HepG2 (cell line): Measurements from ENCODE around the gene TATDN2. TPM values are rescaled to one million over a fixed set of nuclear protein-coding genes. Genes with fewer than 3 reads are reported as not detected.
A peak's percentile ranks its signal among the peaks of the same experiment; 100 is the strongest.

Experiments used
- ATAC-seq: fragments of 200-7000 bp; cut with Tn5 transposase; 3 replicates; pipeline ENCODE4 v1.9.1; 2020; ENCODE audit warnings: mild to moderate bottlenecking, moderate library complexity
- BruUV-seq: library from RNA; stranded (reverse); fragments of 400-500 nt; replicated peaks from 2 replicates; lab custom pipeline; 2021; lab: Mats Ljungman, UMichigan
- CTCF ChIA-PET: fragments of 300-600 bp; formaldehyde crosslinking; extraction: SDS; loops from one replicate; lab custom pipeline; 2021; ENCODE audit warnings: low total read pairs, inconsistent platforms, low intra/inter-chr PET ratio; lab: Yijun Ruan, JAX
- POLR2A ChIA-PET: fragments of 350-600 bp; sonication (Branson Sonifier 250); formaldehyde crosslinking; loops from one replicate; lab custom pipeline; 2020; ENCODE audit warnings: antibody characterized with exemption, inconsistent platforms; lab: Yijun Ruan, JAX
- DNase-seq: peaks from one replicate; pipeline ENCODE4 v3.0.0-alpha.2; 2015; ENCODE audit warnings: low spot score
- FAIRE-seq: peaks from 3 replicates; lab custom pipeline; 2011; peaks lifted over from hg19 to GRCh38; lab: Jason Lieb, UNC
- H2AFZ ChIP-seq: one replicate; pipeline ENCODE4 v1.6.1; 2011; ENCODE audit warnings: low read length, inconsistent platforms
- H3K27ac ChIP-seq: fragments of 300-600 bp; 3 replicates; pipeline ENCODE4 v1.8.0; 2011; ENCODE audit warnings: mixed run types, mild to moderate bottlenecking, mixed read lengths, low read length, inconsistent platforms; ENCODE audit not compliant: insufficient read depth; ENCODE audit errors: extremely low read length
- H3K27me3 ChIP-seq, 2 experiments: fragments of 200-600 bp in 1 of 2; 2 replicates in 1 of 2; 3 replicates in 1 of 2; pipeline versions ENCODE4 v1.6.0 to v1.8.0; 2011; ENCODE audit warnings: low read length in 2 of 2, mild to moderate bottlenecking in 2 of 2, moderate library complexity in 2 of 2, inconsistent platforms in 1 of 2; ENCODE audit not compliant: insufficient read depth in 2 of 2, control insufficient read depth in 1 of 2
- H3K36me3 ChIP-seq, 2 experiments: fragments of 200-600 bp in 1 of 2; replicated peaks in 1 of 2; 2 replicates in 1 of 2; 3 replicates in 1 of 2; pipeline versions ENCODE4 v1.5.1 to v1.8.0; 2011; ENCODE audit warnings: low read length in 2 of 2, inconsistent platforms in 1 of 2; ENCODE audit not compliant: insufficient read depth in 2 of 2, control insufficient read depth in 1 of 2
- H3K4me1 ChIP-seq: 2 replicates; pipeline ENCODE4 v1.5.1; 2012; ENCODE audit warnings: low read length, inconsistent platforms; ENCODE audit not compliant: insufficient read depth
- H3K4me2 ChIP-seq: 2 replicates; pipeline ENCODE4 v1.6.0; 2011; ENCODE audit warnings: low read depth, low read length, inconsistent platforms
- H3K4me3 ChIP-seq, 3 experiments: fragments of 200-600 bp in 1 of 3; sonication (generic), shearing (Covaris generic) in 1 of 3; replicated peaks in 1 of 3; 2 replicates each; pipeline ENCODE4 v1.5.1; 2011 to 2016; ENCODE audit warnings: low read length in 3 of 3, inconsistent platforms in 2 of 3, low read depth in 2 of 3, mild to moderate bottlenecking in 2 of 3, control low read depth in 1 of 3, mixed read lengths in 1 of 3; ENCODE audit not compliant: insufficient read depth in 1 of 3
- H3K79me2 ChIP-seq: one replicate; pipeline ENCODE4 v1.6.1; 2011; ENCODE audit warnings: low read length, inconsistent platforms; ENCODE audit not compliant: insufficient read depth
- H3K9ac ChIP-seq: 2 replicates; pipeline ENCODE4 v1.6.0; 2011; ENCODE audit warnings: mild to moderate bottlenecking, low read depth, low read length, inconsistent platforms; ENCODE audit not compliant: insufficient read depth
- H3K9me3 ChIP-seq: 2 replicates; pipeline ENCODE4 v1.5.1; 2012; ENCODE audit warnings: mild to moderate bottlenecking, low read length
- H4K20me1 ChIP-seq: 2 replicates; pipeline ENCODE4 v1.6.0; 2011; ENCODE audit warnings: inconsistent platforms, mild to moderate bottlenecking, low read length, moderate library complexity; ENCODE audit not compliant: insufficient read depth
- FOXJ3 ChIP-seq: sonication (generic); formaldehyde crosslinking; IDR thresholded peaks from 2 replicates; pipeline ENCODE4 v1.4.0; 2020; ENCODE audit warnings: missing genetic modification reagents, mild to moderate bottlenecking, borderline replicate concordance
- HHEX ChIP-seq: IDR thresholded peaks from 2 replicates; pipeline ENCODE4 v1.6.1; 2016; ENCODE audit warnings: control low read depth
- NFYC ChIP-seq: IDR thresholded peaks from 2 replicates; pipeline ENCODE4 v1.6.1; 2016; ENCODE audit warnings: missing genetic modification reagents, missing compliant biosample characterization
- PCBP1 ChIP-seq: fragments of 200-400 bp; formaldehyde crosslinking; IDR thresholded peaks from 2 replicates; pipeline ENCODE4 v1.6.1; 2017; ENCODE audit warnings: mild to moderate bottlenecking, low read depth, low read length, borderline replicate concordance
- ZNF331 ChIP-seq: sonication (generic); formaldehyde crosslinking; IDR thresholded peaks from 2 replicates; pipeline ENCODE4 v1.4.0; 2020; ENCODE audit warnings: missing genetic modification reagents
- ZNF510 ChIP-seq: sonication (generic); formaldehyde crosslinking; IDR thresholded peaks from 2 replicates; pipeline ENCODE4 v1.4.0; 2020; ENCODE audit warnings: low read depth, mild to moderate bottlenecking, missing genetic modification reagents
- ZNF720 ChIP-seq: sonication (generic); formaldehyde crosslinking; IDR thresholded peaks from 2 replicates; pipeline ENCODE4 v1.4.0; 2020; ENCODE audit warnings: missing genetic modification reagents
- WGBS: methylation state at CpG from one replicate; pipeline ENCODE4 v1.1.6; 2017; ENCODE audit warnings: low lambda C conversion rate; 5-methylcytosine and 5-hydroxymethylcytosine counted together
- in situ Hi-C: cut with HindIII; loops from 2 replicates; pipeline ENCODE4 v1.10.0; 2017; ENCODE audit warnings: low pct_unique_long_range_greater_than_20kb; ENCODE audit not compliant: extremely low pct_ligation_motif_present
- intact Hi-C: fragments of 100-400 bp; cut with micrococcal nuclease; formaldehyde crosslinking; loops from one replicate; pipeline ENCODE4 v1.10.0; 2022; ENCODE audit not compliant: unreplicated experiment
- polyA plus RNA-seq, 8 experiments: library from polyadenylated mRNA; depleted of rRNA in 3 of 8; stranded (reverse) in 7 of 8; unstranded in 1 of 8; fragments of >200 nt; fragmentation: Illumina TruSeq in 4 of 8; extraction: Trizol in 4 of 8; gene quantifications; 2 replicates each; pipeline versions ENCODE4 v1.2.1 to v1.2.3, GENCODE V29; 2011 to 2016; ENCODE audit warnings: low read depth in 4 of 8, missing spikeins in 1 of 8, mixed read lengths in 1 of 8; ENCODE audit not compliant: insufficient read depth in 1 of 8
- total RNA-seq, 5 experiments: library from RNA; depleted of rRNA; stranded (reverse); fragments of >200 nt; fragmentation: Illumina TruSeq; extraction: Trizol; gene quantifications; 2 replicates each; pipeline ENCODE4 v1.2.3, GENCODE V29; 2016; ENCODE audit warnings: low read depth in 1 of 5
- TF ChIP-seq, protein P1 (sequence below): sonication (generic); formaldehyde crosslinking; conservative IDR thresholded peaks from 2 replicates; pipeline ENCODE4 v1.8.0; 2022; ENCODE audit warnings: missing genetic modification reagents
- TF ChIP-seq, protein P2 (sequence below), 2 experiments: fragments of 450-650 bp in 1 of 2; sonication (generic) in 1 of 2; formaldehyde crosslinking in 1 of 2; IDR thresholded peaks; 2 replicates each; pipeline versions ENCODE4 v1.6.1 to v1.8.0; 2016 to 2022; ENCODE audit warnings: antibody characterized with exemption in 1 of 2, mild to moderate bottlenecking in 1 of 2, missing genetic modification reagents in 1 of 2
- TF ChIP-seq, protein P3 (sequence below): sonication (generic); formaldehyde crosslinking; IDR thresholded peaks from 2 replicates; pipeline ENCODE4 v1.8.1; 2022; ENCODE audit warnings: mild to moderate bottlenecking, missing genetic modification reagents

TATDN2 gene
- total and polyA plus RNA-seq, 2 of the 13 experiments (the other 11 are each of a cell fraction or from before 2014, with no cell fraction given) = 12.1 to 21.9 TPM

DNA sequence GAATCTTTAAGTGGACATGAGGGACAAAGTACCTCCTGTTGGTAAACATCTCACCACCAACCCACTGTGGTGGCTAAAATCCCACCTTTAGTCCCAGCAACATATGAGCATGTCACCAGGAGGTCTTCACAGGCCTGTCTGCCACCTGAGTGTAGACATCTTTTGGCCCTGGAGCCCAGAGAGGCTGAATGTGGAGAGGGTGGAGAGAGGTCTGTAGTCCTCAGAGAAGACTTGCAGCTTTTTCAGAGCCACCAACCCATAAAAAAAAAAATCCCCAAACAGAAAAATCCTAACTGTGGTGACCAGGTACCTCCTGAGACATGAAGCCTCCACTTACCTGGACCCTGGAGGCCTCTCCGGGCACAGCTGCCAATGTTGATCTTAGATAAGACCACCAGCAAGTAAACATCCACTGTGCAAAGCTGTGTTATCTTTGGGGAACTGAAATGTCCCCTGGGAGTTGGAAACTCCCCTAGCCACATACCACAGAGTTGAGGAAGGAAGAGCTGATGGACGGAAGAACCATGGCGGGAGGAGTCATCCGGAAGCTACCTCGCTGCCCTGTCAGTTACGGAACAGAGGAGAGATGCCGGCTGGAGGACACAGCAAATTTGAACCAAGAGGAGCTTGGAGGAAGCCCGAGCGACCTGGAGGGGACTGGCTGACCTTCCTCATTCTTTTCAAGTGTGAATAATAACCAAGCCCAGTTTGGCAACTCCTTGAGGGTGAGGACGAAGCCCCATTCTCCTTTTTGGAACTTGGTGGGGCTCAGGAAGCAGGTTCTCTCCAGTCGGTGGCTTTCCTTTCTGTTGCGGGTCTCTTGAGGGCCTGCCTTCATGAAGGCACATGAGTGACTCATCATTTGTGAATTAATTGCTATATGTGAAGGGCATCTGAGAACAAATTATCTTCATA, 44.5 kb downstream of the TATDN2 start, which contains the start of gene GHRL:
GHRL (minus strand) TSS at position 443 of the 915 bp plus-strand sequence. CDS start 2,767 bp downstream, outside the sequence.
- ATAC-seq (peak; percentile 62), DNase-seq (peak; percentile 79), FAIRE-seq (peak; percentile 42)
- in situ Hi-C loops = no loop called here
- H3K9me3 ChIP-seq = no peaks in the 10 kb centered on the region
- peak within 1 kb of the TSS in 2 of 3 experiments; percentile 11 to 35; a peak in 1 of 6 replicates for H3K4me3 ChIP-seq
- TSS peak; percentile 31 for BruUV-seq
- peaks cover 6 to 9% of the 10 kb centered on the region in 2 experiments; a peak in 4 of 5 replicates for H3K36me3 ChIP-seq
- H3K27me3 ChIP-seq = no peaks in the 10 kb centered on the region
- intact Hi-C loops = no loop called here
- H2AFZ ChIP-seq = no peak within 1 kb of the TSS
- peak within 1 kb of the TSS; percentile 67 for H3K4me2 ChIP-seq
- ChIA-PET POLR2A (interaction anchor here (0.6 to 1.6 kb wide), 8 partner anchors 9 to 347 kb away, joined by 3 to 9 read pairs (median 4); partner anchors contain the start of genes SEC13 and TATDN2), CTCF (no interaction called here)
- H3K9ac ChIP-seq = no peak within 1 kb of the TSS
- H3K27ac ChIP-seq = peak within 1 kb of the TSS; percentile 62
- no peaks in the 10 kb centered on the region for H4K20me1 ChIP-seq
- no peaks in the 10 kb centered on the region for H3K79me2 ChIP-seq
- peaks cover 52% of the 10 kb centered on the region for H3K4me1 ChIP-seq
- 43% methylated on average over 12 of the region's 12 CpGs for WGBS
- TF ChIP-seq, protein P1, sequence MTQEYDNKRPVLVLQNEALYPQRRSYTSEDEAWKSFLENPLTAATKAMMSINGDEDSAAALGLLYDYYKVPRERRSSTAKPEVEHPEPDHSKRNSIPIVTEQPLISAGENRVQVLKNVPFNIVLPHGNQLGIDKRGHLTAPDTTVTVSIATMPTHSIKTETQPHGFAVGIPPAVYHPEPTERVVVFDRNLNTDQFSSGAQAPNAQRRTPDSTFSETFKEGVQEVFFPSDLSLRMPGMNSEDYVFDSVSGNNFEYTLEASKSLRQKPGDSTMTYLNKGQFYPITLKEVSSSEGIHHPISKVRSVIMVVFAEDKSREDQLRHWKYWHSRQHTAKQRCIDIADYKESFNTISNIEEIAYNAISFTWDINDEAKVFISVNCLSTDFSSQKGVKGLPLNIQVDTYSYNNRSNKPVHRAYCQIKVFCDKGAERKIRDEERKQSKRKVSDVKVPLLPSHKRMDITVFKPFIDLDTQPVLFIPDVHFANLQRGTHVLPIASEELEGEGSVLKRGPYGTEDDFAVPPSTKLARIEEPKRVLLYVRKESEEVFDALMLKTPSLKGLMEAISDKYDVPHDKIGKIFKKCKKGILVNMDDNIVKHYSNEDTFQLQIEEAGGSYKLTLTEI (CRISPR knock-in tag) = no peak
- TF ChIP-seq NFYC (no peak), ZNF331 (CRISPR knock-in tag) (peak; percentile 45; the same call in 1 of the 2 replicates), ZNF510 (CRISPR knock-in tag) (no peak), ZNF720 (no peak), HHEX (CRISPR knock-in tag) (no peak), FOXJ3 (CRISPR knock-in tag) (peak; percentile 88; the same call in 1 of the 2 replicates), PCBP1 (no peak)
- TF ChIP-seq, protein P2, sequence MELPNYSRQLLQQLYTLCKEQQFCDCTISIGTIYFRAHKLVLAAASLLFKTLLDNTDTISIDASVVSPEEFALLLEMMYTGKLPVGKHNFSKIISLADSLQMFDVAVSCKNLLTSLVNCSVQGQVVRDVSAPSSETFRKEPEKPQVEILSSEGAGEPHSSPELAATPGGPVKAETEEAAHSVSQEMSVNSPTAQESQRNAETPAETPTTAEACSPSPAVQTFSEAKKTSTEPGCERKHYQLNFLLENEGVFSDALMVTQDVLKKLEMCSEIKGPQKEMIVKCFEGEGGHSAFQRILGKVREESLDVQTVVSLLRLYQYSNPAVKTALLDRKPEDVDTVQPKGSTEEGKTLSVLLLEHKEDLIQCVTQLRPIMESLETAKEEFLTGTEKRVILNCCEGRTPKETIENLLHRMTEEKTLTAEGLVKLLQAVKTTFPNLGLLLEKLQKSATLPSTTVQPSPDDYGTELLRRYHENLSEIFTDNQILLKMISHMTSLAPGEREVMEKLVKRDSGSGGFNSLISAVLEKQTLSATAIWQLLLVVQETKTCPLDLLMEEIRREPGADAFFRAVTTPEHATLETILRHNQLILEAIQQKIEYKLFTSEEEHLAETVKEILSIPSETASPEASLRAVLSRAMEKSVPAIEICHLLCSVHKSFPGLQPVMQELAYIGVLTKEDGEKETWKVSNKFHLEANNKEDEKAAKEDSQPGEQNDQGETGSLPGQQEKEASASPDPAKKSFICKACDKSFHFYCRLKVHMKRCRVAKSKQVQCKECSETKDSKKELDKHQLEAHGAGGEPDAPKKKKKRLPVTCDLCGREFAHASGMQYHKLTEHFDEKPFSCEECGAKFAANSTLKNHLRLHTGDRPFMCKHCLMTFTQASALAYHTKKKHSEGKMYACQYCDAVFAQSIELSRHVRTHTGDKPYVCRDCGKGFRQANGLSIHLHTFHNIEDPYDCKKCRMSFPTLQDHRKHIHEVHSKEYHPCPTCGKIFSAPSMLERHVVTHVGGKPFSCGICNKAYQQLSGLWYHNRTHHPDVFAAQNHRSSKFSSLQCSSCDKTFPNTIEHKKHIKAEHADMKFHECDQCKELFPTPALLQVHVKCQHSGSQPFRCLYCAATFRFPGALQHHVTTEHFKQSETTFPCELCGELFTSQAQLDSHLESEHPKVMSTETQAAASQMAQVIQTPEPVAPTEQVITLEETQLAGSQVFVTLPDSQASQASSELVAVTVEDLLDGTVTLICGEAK (IDR thresholded peaks at IDR 0.05) = no peak
- TF ChIP-seq, protein P2 (CRISPR knock-in tag; IDR thresholded peaks at IDR 0.05) = no peak
- TF ChIP-seq, protein P3, sequence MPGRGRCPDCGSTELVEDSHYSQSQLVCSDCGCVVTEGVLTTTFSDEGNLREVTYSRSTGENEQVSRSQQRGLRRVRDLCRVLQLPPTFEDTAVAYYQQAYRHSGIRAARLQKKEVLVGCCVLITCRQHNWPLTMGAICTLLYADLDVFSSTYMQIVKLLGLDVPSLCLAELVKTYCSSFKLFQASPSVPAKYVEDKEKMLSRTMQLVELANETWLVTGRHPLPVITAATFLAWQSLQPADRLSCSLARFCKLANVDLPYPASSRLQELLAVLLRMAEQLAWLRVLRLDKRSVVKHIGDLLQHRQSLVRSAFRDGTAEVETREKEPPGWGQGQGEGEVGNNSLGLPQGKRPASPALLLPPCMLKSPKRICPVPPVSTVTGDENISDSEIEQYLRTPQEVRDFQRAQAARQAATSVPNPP (CRISPR knock-in tag) = no peak
